Lung (tissue), 12 donors: Measurements from ENCODE around the gene FAM217A. TPM values are rescaled to one million over a fixed set of nuclear protein-coding genes. Genes with fewer than 3 reads are reported as not detected.
A peak's percentile ranks its signal among the peaks of the same experiment; 100 is the strongest.

Experiments
- ATAC-seq: fragments of 200-7000 bp; cut with Tn5 transposase; one replicate; pipeline ENCODE4 v1.9.1; 2020; ENCODE audit warnings: moderate number of reproducible peaks; ENCODE audit not compliant: insufficient read depth, low FRiP score
- DNase-seq, 3 donors: peaks; one replicate each; pipeline ENCODE4 v3.0.0-alpha.2; 2013 to 2017
- H3K27ac ChIP-seq, 2 donors: one replicate each; pipeline ENCODE4 v1.5.1; 2013; ENCODE audit warnings: mild to moderate bottlenecking in 2 of 2, moderate library complexity in 2 of 2, control low read depth in 1 of 2, inconsistent platforms in 1 of 2, low read depth in 1 of 2, low read length in 1 of 2
- H3K27me3 ChIP-seq, 3 donors: one replicate each; pipeline ENCODE4 v1.5.1; 2013; ENCODE audit warnings: low read length in 2 of 3; ENCODE audit not compliant: control insufficient read depth in 3 of 3, insufficient read depth in 3 of 3
- H3K36me3 ChIP-seq, 4 donors: one replicate each; pipeline ENCODE4 v1.5.1; 2013; ENCODE audit warnings: low read length in 4 of 4, mild to moderate bottlenecking in 1 of 4, moderate library complexity in 1 of 4; ENCODE audit not compliant: control insufficient read depth in 4 of 4, insufficient read depth in 4 of 4
- H3K4me1 ChIP-seq, 5 donors: one replicate each; pipeline ENCODE4 v1.5.1; 2013; ENCODE audit warnings: low read length in 5 of 5, mild to moderate bottlenecking in 2 of 5, moderate library complexity in 1 of 5; ENCODE audit not compliant: control insufficient read depth in 5 of 5, insufficient read depth in 5 of 5
- H3K4me3 ChIP-seq: one replicate; pipeline ENCODE4 v1.5.1; 2013; ENCODE audit warnings: mild to moderate bottlenecking, control low read depth, moderate library complexity
- H3K9ac ChIP-seq, 2 donors: one replicate each; pipeline ENCODE4 v1.5.1; 2013; ENCODE audit warnings: low read length in 2 of 2, control low read depth in 1 of 2; ENCODE audit not compliant: insufficient read depth in 1 of 2
- H3K9me3 ChIP-seq, 4 donors: one replicate each; pipeline ENCODE4 v1.5.1; 2013; ENCODE audit warnings: low read length in 3 of 4, mild to moderate bottlenecking in 1 of 4, moderate library complexity in 1 of 4; ENCODE audit not compliant: control insufficient read depth in 4 of 4, insufficient read depth in 3 of 4
- WGBS, 2 donors: extraction: QIAGEN DNeasy Blood & Tissue Kit; methylation state at CpG; one replicate each; pipeline ENCODE4 v1.1.7; 2013; 5-methylcytosine and 5-hydroxymethylcytosine counted together
- polyA plus RNA-seq, 2 donors: library from polyadenylated mRNA; stranded (reverse); fragments of 200-250 nt; gene quantifications; one replicate each; pipeline ENCODE4 v1.2.1, GENCODE V29; 2013
- total RNA-seq, 2 donors: library from RNA; depleted of rRNA in 1 of 2; stranded (reverse); fragments of >200 nt in 1 of 2; gene quantifications; one replicate each; pipeline ENCODE4 v1.2.1, GENCODE V29; 2014 to 2021
- TF ChIP-seq, protein P1 (sequence below): IDR thresholded peaks from 2 replicates; pipeline ENCODE4 v1.5.1; 2012; ENCODE audit warnings: mild to moderate bottlenecking; ENCODE audit errors: control extremely low read depth, extremely low read depth
- donor health status: control.
- donor health status: control.
- donor health status: Bipolar disorder and iron deficiency.
- donor health status: healthy.
- donor health status: DM: yes; HTN: yes; CAD: no.

The FAM217A gene
- total and polyA plus RNA-seq, 4 donors = not detected

DNA sequence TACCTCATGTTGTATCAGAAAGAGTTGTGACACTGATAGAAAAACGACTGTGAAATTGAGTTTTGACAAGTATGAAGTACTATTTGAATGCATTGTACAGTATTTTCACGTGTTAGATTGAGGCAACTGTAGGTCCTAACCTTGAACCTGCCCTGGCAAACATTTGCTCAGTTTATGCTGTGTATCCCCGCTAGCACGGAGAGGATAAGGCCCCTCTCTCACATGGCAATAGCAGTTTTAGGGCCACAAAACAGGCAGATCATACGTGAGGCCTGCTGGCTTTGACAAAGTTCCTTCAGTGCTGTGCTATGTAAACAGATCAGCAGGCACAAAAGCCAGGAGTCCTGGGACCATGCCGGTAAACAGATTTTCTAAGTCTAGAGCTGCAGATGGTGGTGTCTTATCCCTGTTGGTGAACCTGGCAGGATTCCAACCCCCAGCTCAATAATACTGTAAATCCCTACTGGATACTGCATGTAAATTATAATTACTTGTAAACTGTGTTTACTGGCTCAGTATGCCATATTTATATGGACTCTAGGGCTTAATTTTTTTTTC lies 23.8 kb upstream of the FAM217A start:
- Histone ChIP-seq H3K27ac (no peak overlapping the region), H3K27me3 (peaks cover 0 to 2% (median 0%) of the 10 kb centered on the region in 3 donors), H3K4me1 (no peaks in the 10 kb centered on the region), H3K4me3 (no peak overlapping the region), H3K36me3 (no peaks in the 10 kb centered on the region), H3K9me3 (no peaks in the 10 kb centered on the region), H3K9ac (no peak overlapping the region)
- TF ChIP-seq, protein P1, sequence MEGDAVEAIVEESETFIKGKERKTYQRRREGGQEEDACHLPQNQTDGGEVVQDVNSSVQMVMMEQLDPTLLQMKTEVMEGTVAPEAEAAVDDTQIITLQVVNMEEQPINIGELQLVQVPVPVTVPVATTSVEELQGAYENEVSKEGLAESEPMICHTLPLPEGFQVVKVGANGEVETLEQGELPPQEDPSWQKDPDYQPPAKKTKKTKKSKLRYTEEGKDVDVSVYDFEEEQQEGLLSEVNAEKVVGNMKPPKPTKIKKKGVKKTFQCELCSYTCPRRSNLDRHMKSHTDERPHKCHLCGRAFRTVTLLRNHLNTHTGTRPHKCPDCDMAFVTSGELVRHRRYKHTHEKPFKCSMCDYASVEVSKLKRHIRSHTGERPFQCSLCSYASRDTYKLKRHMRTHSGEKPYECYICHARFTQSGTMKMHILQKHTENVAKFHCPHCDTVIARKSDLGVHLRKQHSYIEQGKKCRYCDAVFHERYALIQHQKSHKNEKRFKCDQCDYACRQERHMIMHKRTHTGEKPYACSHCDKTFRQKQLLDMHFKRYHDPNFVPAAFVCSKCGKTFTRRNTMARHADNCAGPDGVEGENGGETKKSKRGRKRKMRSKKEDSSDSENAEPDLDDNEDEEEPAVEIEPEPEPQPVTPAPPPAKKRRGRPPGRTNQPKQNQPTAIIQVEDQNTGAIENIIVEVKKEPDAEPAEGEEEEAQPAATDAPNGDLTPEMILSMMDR = no peak
- WGBS, 2 donors = 75 to 86% methylated on average over 6 of the region's 6 CpGs
- ATAC-seq = no peak
- DNase-seq = peak in 2 of 3 donors; percentile 19 to 27

DNA sequence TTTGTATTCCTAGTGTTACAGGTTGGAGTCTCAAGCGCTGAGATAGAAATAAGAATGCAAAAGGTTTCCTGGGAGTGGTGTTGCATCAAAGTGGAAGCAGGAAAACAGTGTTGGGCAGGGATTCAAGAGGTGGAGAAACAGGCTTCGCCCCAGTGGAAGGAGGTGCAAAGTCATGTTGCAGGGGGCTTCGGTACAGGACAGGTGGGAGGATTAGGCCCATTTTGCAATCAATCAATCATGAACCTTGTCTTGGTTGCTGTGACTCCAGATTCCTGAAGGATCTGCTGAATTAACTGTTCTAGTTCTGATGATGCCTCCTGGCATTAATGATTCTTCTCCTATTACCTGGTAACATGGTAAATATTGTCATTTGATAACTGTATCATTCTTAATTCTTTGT lies 22.4 kb upstream of the FAM217A start:
- Histone ChIP-seq H3K9ac (no peak overlapping the region), H3K36me3 (no peaks in the 10 kb centered on the region), H3K27me3 (no peaks in the 10 kb centered on the region), H3K4me1 (no peaks in the 10 kb centered on the region), H3K9me3 (no peaks in the 10 kb centered on the region), H3K27ac (no peak overlapping the region), H3K4me3 (no peak overlapping the region)
- TF ChIP-seq, protein P1 = no peak
- 71 to 90% methylated on average over 3 of the region's 3 CpGs for WGBS, 2 donors
- no peak for DNase-seq
- ATAC-seq = no peak

DNA sequence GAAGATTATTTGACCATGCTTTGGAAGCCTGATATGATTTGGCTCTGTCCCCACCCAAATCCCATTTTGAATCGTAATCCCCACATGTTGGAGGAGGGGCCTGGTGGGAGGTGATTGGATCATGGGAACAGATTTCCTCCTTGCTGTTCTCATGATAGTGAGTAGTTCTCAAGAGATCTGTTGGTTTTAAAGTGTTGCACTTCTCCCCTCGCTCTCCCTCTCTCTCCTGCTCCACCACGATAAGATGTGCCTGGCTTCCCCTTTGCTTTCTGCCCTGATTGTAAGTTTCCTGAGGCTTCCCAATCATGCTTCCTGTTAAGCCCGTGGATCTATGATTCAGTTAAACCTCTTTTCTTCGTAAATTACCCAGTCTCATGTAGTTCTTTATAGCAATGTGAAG lies 21.7 kb upstream of the FAM217A start:
- WGBS, 2 donors = 57 to 60% methylated on average over 5 of the region's 5 CpGs

More for the DNA sequence above, 21.7 kb upstream of the FAM217A start:
- no peak for ATAC-seq
- no peak for DNase-seq
- H3K9ac ChIP-seq = no peak overlapping the region
- H3K4me1 ChIP-seq = no peaks in the 10 kb centered on the region
- no peaks in the 10 kb centered on the region for H3K9me3 ChIP-seq
- TF ChIP-seq, protein P1 = no peak
- H3K27ac ChIP-seq = no peak overlapping the region
- H3K27me3 ChIP-seq = no peaks in the 10 kb centered on the region
- H3K36me3 ChIP-seq = no peaks in the 10 kb centered on the region
- no peak overlapping the region for H3K4me3 ChIP-seq
